SU-DHL-6 (cell line): ENCODE measurements around the gene HSD17B13.

Source experiments
- EZH2phosphoT487 ChIP-seq: fragments of 200-600 bp; sonication (generic), shearing (Covaris generic); conservative IDR thresholded peaks from 2 replicates; pipeline ENCODE4 v1.6.1; 2018; ENCODE audit warnings: mild to moderate bottlenecking, antibody characterized with exemption, low read length, moderate library complexity, mixed read lengths
- TF ChIP-seq, protein P1 (sequence below): fragments of 200-600 bp; sonication (generic); IDR thresholded peaks from one replicate; pipeline ENCODE4 v1.5.1; 2017; ENCODE audit warnings: antibody characterized with exemption, mild to moderate bottlenecking, low read length, moderate library complexity; ENCODE audit not compliant: insufficient read depth, poor library complexity, severe bottlenecking

DNA sequence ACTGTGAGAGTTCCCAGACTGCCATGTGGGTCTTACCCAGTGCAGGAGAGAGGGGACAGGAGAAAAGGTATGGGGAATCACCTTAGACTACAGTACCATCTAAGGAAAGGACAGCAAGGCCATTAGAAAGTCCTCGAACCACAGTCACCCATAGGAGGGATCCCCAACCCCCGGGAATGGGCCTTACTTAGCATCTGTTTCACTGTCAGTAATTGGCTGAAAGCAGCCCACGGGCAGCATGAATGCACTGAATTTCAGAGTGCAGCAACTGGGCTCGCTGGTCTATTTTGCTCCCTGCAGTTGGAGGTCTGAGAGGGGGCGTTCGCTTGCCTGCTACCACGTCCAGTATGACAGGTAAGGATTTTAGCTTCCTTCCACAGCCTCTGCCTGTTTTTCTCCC, 51.9 kb downstream of the HSD17B13 start:
- TF ChIP-seq, protein P1, sequence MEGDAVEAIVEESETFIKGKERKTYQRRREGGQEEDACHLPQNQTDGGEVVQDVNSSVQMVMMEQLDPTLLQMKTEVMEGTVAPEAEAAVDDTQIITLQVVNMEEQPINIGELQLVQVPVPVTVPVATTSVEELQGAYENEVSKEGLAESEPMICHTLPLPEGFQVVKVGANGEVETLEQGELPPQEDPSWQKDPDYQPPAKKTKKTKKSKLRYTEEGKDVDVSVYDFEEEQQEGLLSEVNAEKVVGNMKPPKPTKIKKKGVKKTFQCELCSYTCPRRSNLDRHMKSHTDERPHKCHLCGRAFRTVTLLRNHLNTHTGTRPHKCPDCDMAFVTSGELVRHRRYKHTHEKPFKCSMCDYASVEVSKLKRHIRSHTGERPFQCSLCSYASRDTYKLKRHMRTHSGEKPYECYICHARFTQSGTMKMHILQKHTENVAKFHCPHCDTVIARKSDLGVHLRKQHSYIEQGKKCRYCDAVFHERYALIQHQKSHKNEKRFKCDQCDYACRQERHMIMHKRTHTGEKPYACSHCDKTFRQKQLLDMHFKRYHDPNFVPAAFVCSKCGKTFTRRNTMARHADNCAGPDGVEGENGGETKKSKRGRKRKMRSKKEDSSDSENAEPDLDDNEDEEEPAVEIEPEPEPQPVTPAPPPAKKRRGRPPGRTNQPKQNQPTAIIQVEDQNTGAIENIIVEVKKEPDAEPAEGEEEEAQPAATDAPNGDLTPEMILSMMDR: no peak
- no peak for TF ChIP-seq EZH2phosphoT487
